BE2C (cell line): ENCODE measurements around the gene PPP1R2.

Source experiments
- DNase-seq: peaks from one replicate; pipeline ENCODE4 v3.0.0-alpha.2; 2020
- H3K27me3 ChIP-seq: fragments of 250-450 bp; sonication (Bioruptor Pico); 2 replicates; pipeline ENCODE4 v1.5.1; 2020; ENCODE audit warnings: mild to moderate bottlenecking
- H3K36me3 ChIP-seq: fragments of 250-450 bp; sonication (Bioruptor Pico); 2 replicates; pipeline ENCODE4 v1.5.1; 2020; ENCODE audit warnings: mild to moderate bottlenecking
- H3K4me1 ChIP-seq: fragments of 250-450 bp; sonication (Bioruptor Pico); 2 replicates; pipeline ENCODE4 v1.5.1; 2020
- H3K4me3 ChIP-seq: 2 replicates; pipeline ENCODE4 v1.5.1; 2011; ENCODE audit warnings: low read depth, low read length
- H3K9me3 ChIP-seq: fragments of 250-450 bp; sonication (Bioruptor Pico); 2 replicates; pipeline ENCODE4 v1.5.1; 2020
- TF ChIP-seq, protein P1 (sequence below): IDR thresholded peaks from 2 replicates; pipeline ENCODE4 v1.5.1; 2012; ENCODE audit warnings: mild to moderate bottlenecking, low read depth, low read length

PPP1R2 gene

DNA sequence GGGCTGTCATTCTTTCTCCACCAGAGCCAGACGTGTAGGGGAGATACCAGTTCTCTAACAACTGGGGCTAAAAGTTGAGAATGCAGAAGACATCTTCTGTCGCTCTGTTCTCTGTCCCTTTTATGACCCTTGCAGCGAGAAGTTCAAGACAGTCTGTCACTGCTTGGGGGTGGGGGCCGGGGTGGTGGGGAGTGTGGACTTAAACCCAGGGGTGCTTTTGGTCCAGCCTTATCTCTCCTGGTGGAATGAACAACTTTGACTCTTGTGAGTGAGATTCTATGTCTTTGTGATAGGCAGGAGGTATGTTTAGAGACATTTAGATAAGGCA lies 41.4 kb upstream of the PPP1R2 start:
- no peak for DNase-seq
- no peak overlapping the region for H3K4me3 ChIP-seq
- H3K4me1 ChIP-seq, result no peaks in the 10 kb centered on the region
- TF ChIP-seq, protein P1, sequence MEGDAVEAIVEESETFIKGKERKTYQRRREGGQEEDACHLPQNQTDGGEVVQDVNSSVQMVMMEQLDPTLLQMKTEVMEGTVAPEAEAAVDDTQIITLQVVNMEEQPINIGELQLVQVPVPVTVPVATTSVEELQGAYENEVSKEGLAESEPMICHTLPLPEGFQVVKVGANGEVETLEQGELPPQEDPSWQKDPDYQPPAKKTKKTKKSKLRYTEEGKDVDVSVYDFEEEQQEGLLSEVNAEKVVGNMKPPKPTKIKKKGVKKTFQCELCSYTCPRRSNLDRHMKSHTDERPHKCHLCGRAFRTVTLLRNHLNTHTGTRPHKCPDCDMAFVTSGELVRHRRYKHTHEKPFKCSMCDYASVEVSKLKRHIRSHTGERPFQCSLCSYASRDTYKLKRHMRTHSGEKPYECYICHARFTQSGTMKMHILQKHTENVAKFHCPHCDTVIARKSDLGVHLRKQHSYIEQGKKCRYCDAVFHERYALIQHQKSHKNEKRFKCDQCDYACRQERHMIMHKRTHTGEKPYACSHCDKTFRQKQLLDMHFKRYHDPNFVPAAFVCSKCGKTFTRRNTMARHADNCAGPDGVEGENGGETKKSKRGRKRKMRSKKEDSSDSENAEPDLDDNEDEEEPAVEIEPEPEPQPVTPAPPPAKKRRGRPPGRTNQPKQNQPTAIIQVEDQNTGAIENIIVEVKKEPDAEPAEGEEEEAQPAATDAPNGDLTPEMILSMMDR, result no peak
- H3K27me3 ChIP-seq, result no peaks in the 10 kb centered on the region
- H3K9me3 ChIP-seq, result no peaks in the 10 kb centered on the region
- H3K36me3 ChIP-seq, result no peaks in the 10 kb centered on the region

DNA sequence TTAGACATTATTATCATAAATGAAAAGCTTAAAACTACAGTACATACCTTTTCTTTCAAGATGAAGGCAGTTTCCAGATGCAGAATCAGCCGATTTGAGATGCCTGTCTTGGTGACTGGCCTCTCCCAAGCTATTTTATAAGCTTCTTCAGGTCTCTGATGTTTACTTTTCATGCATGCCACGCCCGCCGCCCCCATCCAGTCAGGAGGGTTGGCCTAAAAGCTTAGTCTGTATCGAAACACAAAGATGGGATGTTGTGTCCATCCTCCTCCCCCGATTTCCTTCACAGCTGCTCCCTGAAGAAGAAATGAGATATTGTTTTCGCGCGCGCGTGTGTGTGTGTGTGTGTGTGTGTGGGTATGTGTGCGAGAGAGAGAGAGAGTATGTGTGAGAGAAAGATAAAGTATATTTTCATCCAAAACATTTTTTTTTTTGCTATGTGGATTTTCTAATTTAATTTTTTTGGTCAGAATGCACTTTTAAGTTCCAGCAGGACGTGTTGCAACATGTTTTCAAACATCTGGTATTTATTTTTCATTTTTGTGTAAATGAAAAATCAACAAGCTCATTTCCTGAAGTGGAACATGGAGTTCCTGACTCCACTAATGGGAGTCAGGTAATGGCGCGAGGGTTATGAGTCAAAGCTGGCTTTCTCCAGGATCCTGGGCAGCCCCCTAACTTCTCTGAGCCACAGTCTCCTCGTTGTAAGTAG lies 40.9 kb upstream of the PPP1R2 start, which contains the start of gene APOD:
Gene APOD (minus strand): TSS at position 110 of the 712 bp plus-strand sequence. CDS start 4,479 bp downstream, outside the sequence.
- no peak for DNase-seq
- Histone ChIP-seq H3K36me3 (no peaks in the 10 kb centered on the region), H3K9me3 (no peaks in the 10 kb centered on the region), H3K4me3 (no peak within 1 kb of the TSS), H3K4me1 (no peaks in the 10 kb centered on the region), H3K27me3 (no peaks in the 10 kb centered on the region)
- TF ChIP-seq, protein P1, result no peak

DNA sequence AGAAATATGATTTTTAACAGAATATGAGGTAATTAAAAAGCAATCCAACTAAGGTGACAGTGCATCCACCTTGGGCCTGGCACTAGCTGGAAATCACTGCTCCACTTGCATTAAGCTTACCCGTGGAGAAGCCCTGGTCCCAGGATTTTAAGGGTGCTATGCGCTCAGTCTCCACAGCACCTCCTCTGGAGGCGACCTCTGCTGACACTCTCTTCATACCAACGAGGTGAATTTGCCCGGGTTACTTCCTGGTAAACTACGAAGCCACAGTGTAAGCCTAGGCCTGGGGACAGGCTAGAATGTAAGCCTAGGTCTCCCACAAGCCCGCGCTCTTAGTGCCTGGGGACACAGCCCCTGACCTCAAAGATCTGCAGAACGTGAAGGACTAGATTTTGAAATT lies 39.8 kb upstream of the PPP1R2 start:
- DNase-seq, result no peak
- Histone ChIP-seq H3K27me3 (no peaks in the 10 kb centered on the region), H3K9me3 (no peaks in the 10 kb centered on the region), H3K36me3 (no peaks in the 10 kb centered on the region), H3K4me1 (no peaks in the 10 kb centered on the region), H3K4me3 (no peak overlapping the region)
- TF ChIP-seq, protein P1, result no peak

DNA sequence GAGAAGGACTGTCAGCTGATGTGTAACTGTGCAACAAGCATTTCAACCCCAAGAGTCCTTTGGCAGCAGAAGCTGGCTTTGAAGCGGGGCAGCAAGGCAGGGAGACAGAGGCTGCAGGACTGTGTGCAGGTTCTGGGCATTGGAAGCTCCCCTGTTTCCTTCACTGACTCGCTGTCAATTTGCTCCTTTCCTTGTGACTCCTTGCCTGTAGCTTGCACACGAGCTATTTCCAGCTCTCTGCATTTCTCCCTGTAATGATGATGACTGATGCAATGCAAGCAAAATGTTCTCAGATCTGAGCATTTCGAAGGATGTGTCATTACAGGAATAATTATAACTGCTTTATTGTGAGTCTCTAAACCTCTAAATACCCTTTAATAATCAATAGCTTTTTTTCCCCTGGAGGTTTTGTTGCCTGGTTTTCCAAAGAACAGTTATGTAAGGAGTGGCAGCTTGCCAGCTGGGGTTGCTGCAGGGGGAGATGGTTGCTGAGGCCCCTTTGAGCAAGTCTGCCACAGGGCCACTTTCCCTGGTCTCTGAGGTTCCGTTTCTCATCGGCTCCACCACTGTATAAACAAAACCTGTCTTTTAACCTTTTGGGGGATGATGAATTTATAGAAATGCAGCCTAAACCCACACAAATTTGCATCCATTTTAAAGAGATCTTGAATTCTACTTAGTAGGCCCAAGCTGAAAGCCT lies 37.8 kb upstream of the PPP1R2 start:
- no peak overlapping the region for H3K4me3 ChIP-seq
- no peaks in the 10 kb centered on the region for H3K36me3 ChIP-seq
- no peak for DNase-seq
- TF ChIP-seq, protein P1, result no peak
- H3K9me3 ChIP-seq, result no peaks in the 10 kb centered on the region
- H3K27me3 ChIP-seq, result no peaks in the 10 kb centered on the region
- H3K4me1 ChIP-seq, result no peaks in the 10 kb centered on the region

DNA sequence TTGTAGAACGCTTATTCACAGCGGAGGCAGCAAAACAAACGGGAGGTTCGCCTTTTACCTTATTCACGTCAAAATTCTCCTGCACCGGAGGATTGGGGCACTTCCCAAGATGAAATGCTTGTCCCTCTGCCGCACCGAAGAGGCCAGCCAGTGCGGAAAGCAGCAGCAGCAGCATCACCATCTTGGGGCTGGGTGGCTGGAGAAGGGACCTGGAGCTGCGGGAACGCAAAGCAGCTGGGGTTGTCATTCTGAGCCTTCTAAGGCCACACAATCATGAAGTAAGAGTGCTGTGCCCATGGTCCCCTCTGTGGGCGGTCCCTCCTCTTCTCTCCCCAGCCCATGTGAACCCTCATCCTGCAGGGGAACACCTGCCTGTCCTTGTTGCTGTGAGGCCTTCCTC lies 36.2 kb upstream of the PPP1R2 start:
- no peak for DNase-seq
- no peaks in the 10 kb centered on the region for H3K27me3 ChIP-seq
- TF ChIP-seq, protein P1, result no peak
- no peak overlapping the region for H3K4me3 ChIP-seq
- no peaks in the 10 kb centered on the region for H3K9me3 ChIP-seq
- no peaks in the 10 kb centered on the region for H3K36me3 ChIP-seq
- H3K4me1 ChIP-seq, result no peaks in the 10 kb centered on the region

DNA sequence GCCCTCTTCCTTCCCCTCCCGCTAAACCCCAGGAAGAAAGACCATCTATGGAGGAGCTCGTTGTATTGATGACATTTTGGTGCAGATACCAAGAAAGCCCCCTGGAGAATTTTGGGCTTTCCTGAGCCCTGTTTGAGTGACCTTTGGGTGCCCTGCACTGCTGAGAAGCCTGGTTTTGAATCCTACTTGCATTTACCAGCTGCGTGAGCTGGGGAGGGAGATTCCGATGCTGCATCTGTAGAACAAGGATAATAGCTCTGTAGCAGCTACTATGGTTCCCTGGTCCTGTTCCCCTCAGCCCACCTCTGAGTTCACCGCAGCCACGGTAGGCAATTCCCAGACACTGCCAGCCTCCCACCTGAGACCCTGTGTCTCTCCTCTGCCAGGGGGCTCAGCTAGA lies 35.4 kb upstream of the PPP1R2 start:
- H3K9me3 ChIP-seq, result no peaks in the 10 kb centered on the region
- TF ChIP-seq, protein P1, result no peak
- no peak overlapping the region for H3K4me3 ChIP-seq
- no peaks in the 10 kb centered on the region for H3K27me3 ChIP-seq
- no peaks in the 10 kb centered on the region for H3K36me3 ChIP-seq
- DNase-seq, result no peak
- H3K4me1 ChIP-seq, result no peaks in the 10 kb centered on the region
